Loucy (cell line): ENCODE data around the gene AHNAK2.

ENCODE experiments used
- EZH2phosphoT487 ChIP-seq: fragments of 200-600 bp; IDR thresholded peaks from 2 replicates; pipeline ENCODE4 v1.6.1; 2018; ENCODE audit warnings: antibody characterized with exemption, mild to moderate bottlenecking, moderate library complexity, borderline replicate concordance
- TF ChIP-seq, protein P1 (sequence below): fragments of 200-600 bp; sonication (generic); conservative IDR thresholded peaks from 2 replicates; pipeline ENCODE4 v1.5.1; 2014; ENCODE audit warnings: mild to moderate bottlenecking, antibody characterized with exemption, low read length

DNA sequence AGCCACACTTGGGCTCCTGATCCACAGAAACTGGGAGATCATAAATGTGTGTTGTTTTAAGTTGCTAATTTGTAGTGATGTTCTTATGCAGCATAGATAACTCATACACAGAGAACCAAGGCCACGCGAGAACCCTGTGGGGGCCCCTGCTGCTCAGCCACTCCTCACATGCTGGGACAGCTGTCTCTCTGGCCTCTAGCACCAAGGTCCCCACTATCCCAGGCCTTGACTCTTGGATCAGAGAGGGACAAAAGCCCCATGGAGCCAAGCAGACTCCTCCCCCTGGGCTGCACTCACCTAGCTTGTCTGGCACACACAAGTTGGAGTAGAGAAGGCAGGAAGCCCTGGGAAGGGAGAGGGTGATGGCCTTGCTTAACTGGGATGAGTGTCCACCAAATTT lies 42.2 kb downstream of the AHNAK2 start:
- TF ChIP-seq, protein P1, sequence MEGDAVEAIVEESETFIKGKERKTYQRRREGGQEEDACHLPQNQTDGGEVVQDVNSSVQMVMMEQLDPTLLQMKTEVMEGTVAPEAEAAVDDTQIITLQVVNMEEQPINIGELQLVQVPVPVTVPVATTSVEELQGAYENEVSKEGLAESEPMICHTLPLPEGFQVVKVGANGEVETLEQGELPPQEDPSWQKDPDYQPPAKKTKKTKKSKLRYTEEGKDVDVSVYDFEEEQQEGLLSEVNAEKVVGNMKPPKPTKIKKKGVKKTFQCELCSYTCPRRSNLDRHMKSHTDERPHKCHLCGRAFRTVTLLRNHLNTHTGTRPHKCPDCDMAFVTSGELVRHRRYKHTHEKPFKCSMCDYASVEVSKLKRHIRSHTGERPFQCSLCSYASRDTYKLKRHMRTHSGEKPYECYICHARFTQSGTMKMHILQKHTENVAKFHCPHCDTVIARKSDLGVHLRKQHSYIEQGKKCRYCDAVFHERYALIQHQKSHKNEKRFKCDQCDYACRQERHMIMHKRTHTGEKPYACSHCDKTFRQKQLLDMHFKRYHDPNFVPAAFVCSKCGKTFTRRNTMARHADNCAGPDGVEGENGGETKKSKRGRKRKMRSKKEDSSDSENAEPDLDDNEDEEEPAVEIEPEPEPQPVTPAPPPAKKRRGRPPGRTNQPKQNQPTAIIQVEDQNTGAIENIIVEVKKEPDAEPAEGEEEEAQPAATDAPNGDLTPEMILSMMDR, result no peak
- TF ChIP-seq EZH2phosphoT487, result no peak
